IPS DF 4.7 (cell line): ENCODE data around the gene COG6.

ENCODE experiments used
- DNase-seq: peaks from one replicate; pipeline ENCODE4 v3.0.0-alpha.2; 2013; ENCODE audit warnings: low spot score; ENCODE audit errors: extremely low read depth

The COG6 gene

GRCh38 chr13:39676315-39676876 is 20.9 kb downstream of the COG6 start:
- no peak for DNase-seq

DNA sequence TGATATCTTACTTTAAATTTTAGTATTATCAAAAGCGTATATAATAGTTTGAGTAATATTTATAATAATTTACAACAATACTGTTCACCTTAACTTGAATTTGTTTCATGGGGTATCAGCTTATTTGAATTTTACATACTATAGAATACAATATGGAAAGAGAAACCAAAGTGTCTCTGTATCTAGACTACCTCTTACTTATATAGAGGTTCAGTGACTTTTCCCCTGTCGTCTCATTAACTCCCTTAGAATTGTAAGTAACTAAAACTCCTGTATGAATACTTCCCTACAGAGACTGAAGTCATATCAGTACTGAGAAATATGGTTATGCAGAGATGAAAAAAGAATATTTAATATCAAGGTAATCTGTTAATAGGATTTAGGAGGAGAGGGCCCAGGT is 26.8 kb downstream of the COG6 start:
- no peak for DNase-seq

GRCh38 chr13:39682788-39683187 is 27.3 kb downstream of the COG6 start:
- DNase-seq: no peak

DNA sequence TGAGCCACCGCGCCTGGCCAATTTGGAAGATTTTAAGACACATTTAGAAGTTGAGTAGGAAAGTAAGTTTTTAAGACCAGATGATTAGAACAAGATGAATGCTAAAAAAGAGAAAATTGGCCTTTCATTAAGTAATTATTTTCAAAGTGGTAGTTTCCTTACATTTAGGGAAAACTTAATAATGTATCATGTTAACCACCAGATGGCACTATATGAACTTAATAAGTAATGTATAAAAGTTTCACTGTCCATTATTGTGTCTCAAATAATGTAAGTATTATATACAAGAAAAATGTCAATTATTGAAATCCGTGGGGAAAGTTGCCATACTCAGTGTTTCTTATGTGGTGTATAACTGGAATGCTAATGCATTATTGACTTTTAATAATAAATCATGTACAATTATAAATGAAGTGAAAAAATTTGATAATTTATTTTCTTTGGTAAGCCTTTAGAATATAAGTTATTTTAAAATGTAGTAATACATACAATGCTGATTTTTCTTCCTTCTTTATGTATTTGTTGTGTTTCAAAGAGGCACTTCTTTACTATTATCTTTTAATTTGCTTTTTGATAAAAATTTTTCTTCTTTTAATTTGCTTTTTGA is 29.2 kb downstream of the COG6 start:
- no peak for DNase-seq

DNA sequence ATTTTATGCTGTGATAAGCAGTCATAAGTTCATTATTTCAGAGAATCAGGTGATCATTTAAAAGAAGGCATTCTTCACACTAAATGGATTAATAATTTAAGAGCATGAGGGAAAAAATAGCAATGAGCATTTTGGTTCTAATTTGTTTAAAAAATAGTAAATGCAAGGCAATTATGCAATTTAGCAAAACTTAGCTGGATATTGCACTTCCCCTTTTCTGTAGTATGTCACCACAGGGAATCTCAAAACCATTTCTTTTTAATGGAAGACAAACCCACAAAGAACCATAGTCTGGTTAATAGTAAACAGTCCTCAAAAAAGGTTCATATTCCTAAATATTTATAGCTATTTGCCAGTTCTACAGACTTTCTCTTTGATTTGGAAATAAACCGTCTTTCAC is 30.2 kb downstream of the COG6 start:
- no peak for DNase-seq

DNA sequence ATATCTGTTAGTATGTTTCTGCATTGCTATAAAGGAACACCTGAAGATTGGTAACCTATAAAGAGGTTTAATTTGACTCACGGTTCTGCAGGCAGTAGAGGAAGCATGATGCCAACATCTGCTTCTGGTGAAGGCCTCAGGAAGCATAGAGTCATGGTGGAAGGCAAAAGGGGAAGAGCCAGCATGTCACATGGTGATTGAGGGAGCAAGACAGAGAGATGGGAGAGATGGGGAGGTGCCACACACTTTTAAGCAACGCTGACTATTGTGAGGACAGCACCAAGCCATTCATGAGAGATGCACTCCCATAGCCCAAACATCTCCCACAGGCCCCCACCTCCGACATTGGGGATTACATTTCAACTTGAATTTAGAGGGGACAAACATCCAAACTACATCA is 32.8 kb downstream of the COG6 start:
- no peak for DNase-seq

DNA sequence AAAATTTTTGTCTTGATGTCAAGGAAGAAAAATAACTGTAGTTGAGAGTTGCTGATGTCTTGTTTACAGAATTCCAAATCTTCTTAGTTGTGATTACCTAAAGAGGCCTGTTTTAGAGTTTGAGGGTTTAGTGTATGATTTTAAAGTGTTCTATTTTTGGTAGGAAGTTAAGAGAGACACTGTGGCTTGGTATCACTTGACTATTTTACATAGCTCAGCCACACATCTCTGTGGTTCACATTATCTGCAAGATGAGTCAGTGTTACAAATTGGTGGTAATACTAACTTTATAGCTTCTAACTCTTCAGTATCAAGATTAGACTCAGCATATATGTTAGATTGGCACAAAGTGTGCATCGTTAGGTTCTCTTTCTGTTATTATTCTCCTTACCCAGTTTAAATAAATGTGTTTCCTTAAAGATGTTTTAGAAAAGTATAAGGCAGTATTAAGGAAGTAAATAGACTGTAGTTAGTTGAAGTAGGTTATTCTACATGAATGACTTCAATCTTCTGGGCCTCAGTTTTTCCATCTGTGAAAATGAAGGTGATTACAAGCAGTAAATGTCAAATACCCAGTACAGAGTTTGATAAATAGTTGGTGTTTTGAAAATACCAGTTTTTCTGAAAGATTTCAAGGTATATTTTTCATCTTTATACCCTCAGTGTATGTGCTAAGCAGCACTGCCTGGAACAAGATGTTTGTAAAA is 33.4 kb downstream of the COG6 start:
- no peak for DNase-seq

DNA sequence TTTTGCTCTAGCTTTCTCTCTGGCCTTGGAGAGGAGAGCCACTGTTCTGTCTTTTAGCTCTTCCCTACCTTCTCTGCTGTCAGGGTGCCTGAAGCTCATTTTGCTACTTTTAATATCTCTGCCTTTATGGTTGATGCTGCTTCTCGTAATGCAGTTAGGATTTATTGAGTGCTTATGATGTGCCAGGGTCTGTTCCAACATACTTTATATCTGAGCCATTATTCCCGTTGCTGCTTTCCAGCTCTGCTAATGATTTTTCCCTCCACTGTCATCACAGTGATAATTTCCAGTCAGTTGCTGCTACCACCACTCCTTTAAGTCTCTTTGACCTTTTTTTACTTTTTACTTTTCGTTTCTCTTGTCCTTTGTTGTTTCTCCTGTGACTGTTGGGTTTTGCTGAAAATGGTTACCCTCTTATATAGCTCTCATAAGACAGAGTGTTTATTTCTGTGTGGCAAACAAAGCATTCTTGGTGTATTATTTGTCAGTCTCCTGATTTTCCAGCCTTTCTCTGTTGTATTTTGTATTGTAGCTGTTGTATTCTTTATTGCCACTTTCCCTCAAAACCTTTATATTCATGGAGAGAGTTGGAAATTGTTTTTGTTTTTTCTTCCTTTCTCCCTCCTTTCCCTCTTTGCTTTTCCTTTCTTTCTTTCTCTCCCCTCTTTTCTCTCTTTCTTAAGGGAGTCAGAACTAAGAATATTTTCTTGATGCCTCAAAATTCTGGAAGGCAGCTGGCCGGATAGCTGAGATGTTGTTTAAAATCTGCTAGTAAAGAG is 37.4 kb downstream of the COG6 start:
- no peak for DNase-seq

GRCh38 chr13:39699274-39699673 is 43.8 kb downstream of the COG6 start:
- no peak for DNase-seq

GRCh38 chr13:39712626-39713025 is 57.2 kb downstream of the COG6 start:
- no peak for DNase-seq

DNA sequence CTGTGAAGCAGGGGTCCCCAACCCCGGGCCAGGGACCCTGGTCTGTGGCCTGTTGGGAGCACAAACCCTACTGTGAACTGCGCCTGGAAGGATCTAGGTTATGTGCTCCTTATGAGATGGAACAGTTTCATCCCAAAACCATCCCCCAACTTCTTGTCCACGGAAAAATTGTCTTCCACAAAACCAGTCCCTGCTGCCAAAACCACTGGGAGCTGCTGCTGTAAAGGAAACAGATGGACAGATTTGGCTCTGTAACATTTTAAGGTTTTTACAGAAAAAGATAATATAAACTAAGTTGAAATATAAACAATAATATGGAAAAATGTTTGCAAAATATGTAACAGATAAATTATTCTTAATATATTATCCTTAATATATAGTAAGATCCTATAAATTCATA is 73.7 kb downstream of the COG6 start:
- no peak for DNase-seq

- DNase-seq: no peak
These were observed 79.5 kb downstream of the COG6 start for GRCh38 chr13:39734952-39735351.

- DNase-seq: no peak
These were observed 81.6 kb downstream of the COG6 start for GRCh38 chr13:39737047-39737446.

DNA sequence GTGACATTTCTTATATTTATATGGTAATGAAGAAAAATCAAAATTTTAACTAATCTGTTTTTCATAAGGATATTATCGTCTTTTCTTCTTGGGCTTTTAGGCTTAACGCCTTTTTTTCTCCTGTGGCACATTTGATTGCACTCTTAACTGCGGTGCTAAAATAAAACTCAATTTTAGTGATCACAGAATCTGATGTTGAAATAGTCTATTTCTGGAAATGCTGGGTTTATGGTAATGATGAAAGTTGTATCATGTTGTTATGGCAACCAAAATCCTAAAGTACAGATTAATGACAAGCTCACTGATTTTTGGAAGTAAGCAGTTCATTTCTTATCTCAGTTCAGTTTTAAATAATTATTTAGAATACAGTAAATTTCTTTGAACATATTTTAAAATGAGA is 85.3 kb downstream of the COG6 start:
- no peak for DNase-seq

DNA sequence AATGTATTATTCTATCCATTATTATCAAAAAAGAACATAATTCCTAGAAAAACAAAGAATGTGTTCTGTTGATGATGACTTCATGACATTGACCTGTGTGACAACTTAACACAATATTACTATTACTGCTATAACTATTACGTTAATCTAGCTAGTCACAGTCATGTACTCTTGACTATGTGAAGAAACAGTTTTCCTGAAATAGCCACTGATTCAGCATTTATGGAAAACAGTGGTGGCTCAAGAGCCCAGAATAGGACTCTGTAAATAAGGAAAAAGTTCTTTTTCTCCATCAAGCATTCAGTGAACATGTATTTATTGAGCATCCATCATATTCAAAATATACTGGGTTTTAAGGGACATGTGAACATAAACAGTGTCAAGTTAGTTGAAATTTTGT is 93.5 kb downstream of the COG6 start:
- DNase-seq: no peak

DNA sequence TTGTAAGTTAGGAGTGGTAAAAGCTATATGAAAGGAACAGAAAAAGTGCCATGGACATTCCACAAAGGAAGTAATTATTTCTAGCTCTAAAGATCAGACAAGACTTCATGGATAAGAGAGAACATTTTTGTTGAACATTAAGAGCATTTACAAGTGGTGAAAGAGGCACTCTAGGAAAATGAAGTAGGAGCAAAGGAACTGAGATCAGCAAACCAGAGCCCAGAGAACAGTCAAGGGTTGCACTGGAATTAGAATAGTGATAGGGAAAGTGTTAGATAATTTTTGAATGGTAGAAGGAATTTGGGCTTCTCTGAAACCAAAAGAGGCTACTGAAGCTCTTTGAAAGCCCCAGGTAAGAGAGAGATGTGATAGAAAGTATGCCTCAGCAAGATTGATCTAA is 94.1 kb downstream of the COG6 start:
- no peak for DNase-seq

DNA sequence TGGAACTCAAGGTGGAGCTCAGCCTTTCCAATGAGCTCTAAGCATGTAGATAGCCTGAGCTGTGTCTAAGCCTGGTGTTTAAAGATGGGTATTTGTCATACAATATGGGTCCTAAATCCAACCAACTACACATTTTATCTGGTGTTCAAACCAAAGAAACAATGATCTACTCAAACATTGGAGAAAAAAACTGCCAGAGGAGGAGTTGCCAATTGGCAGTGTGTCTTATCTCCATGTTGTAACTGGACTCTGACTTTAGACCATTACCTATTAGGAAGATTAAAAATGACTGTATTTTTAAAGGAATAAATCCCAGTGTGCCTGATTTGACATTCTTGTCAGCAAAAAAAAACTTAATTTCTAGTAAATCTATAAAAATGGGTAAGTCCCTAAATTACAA is 96.3 kb downstream of the COG6 start:
- no peak for DNase-seq

DNA sequence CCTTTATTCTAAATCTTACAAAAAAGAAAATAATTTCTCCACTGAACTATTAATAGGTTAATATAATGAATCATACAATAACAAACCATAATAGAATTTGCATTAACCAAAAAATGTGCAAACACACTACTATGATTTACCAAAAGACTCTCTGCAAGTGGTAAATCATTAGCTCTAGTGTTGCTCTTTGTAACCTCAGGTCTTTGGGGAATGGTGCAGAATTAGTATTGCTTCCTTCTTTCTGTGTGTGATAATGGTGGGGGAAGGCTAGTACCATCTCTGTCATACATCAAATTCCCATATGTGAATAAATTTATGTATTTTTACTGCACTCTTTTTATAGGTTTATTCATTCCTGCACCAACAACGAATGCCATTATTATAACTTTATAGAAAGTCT is 105.1 kb downstream of the COG6 start:
- DNase-seq: no peak

DNA sequence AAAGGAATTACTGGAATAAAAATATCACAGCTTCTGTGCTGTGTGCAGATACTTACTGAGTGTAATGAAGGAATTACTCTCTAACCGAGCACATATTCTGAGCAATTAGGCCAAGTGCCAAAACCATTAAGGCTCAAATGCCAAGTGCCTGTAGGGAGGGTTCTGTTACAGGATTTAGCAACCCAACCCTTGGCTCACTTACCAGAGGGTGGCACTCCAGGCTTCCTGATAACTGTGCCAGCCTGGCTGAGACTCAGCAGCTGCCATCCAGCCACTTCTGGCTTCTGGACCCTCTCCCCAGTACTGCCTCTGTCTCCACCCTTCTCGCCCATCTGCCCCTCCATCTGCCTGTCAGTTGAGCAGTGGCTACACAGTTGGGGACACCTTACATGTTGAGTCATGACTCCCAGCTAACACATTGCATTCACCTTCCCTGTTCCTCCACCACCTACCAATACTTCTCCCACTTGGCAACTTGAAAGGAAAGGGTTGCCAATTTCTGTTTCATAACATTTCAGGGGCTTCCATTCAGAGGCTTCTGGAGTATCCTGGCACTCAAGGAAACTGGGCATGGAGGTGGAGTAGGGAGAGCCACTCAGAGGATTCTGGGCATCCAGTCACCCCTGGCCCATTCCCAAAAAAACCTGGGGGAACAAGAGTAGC is 110.5 kb downstream of the COG6 start:
- no peak for DNase-seq

DNA sequence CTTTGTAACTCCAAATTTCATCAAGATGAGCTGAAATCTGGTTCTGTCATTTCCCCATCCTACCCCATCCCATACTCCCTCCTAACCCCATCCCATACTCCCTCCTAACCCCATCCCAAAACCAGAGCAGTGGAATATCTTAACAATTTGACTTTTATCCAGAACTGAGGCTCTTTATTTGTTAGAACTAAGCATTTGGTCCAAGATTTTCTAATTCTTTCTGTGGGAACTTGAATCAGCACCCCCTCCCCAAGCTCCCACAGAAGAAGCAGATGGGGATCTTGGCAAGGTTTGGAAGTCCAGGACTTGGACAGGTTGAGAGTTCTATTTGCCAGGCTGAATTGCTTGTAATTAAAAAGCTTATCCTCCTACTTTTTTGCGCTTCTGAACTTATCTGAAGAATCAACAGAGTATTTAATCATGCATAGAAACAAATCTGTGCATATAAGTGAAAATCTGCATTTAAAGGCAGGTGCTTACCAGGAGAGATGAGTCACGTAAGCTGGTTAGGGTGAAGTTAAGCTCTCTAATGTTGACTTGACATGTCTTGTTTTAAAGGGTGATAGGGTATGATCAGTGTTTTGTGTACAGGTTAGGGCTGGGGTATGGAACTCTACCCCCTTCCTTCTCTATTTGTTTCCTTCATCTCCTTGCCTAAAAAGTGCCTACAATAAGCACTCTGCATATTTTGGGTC is 111.1 kb downstream of the COG6 start:
- no peak for DNase-seq

- no peak for DNase-seq
These were observed 112.5 kb downstream of the COG6 start for GRCh38 chr13:39767791-39768517.
